K562 (cell line): ENCODE measurements around the gene DYNC2I2. TPM values are rescaled to one million over a fixed set of nuclear protein-coding genes. Genes with fewer than 3 reads are reported as not detected.

Experiments used
- CBFA2T2 ChIP-seq: fragments of 450-650 bp; conservative IDR thresholded peaks from 2 replicates; pipeline ENCODE4 v1.6.1; 2017; ENCODE audit warnings: mild to moderate bottlenecking
- ETV5 ChIP-seq: sonication (generic); formaldehyde crosslinking; IDR thresholded peaks from 2 replicates; pipeline ENCODE4 v1.4.0; 2020; ENCODE audit warnings: low read depth, mild to moderate bottlenecking, missing genetic modification reagents
- HDAC2 ChIP-seq: fragments of 450-650 bp; IDR thresholded peaks from 2 replicates; pipeline ENCODE4 v1.6.1; 2016; ENCODE audit warnings: mild to moderate bottlenecking
- HES1 ChIP-seq: fragments of 450-650 bp; IDR thresholded peaks from 2 replicates; pipeline ENCODE4 v1.6.1; 2016; ENCODE audit warnings: low read depth, mild to moderate bottlenecking, moderate library complexity
- HLTF ChIP-seq: fragments of 450-650 bp; IDR thresholded peaks from 2 replicates; pipeline ENCODE4 v1.6.1; 2016
- HNRNPUL1 ChIP-seq: fragments of 200-400 bp; formaldehyde crosslinking; IDR thresholded peaks from 2 replicates; pipeline ENCODE4 v1.6.1; 2017; ENCODE audit warnings: low read length
- MTA3 ChIP-seq: fragments of 450-650 bp; formaldehyde crosslinking; IDR thresholded peaks from 2 replicates; pipeline ENCODE4 v1.6.1; 2017; ENCODE audit warnings: mild to moderate bottlenecking, borderline replicate concordance
- NFE2L1 ChIP-seq: fragments of 450-650 bp; IDR thresholded peaks from 2 replicates; pipeline ENCODE4 v1.6.1; 2016; ENCODE audit warnings: missing genetic modification characterization, low read depth, mild to moderate bottlenecking, missing compliant biosample characterization, moderate library complexity, borderline replicate concordance
- RUNX1 ChIP-seq: sonication (generic); IDR thresholded peaks from 2 replicates; pipeline ENCODE4 v1.6.1; 2016; ENCODE audit warnings: antibody characterized with exemption, low read depth
- SPI1 ChIP-seq: IDR thresholded peaks from 2 replicates; pipeline ENCODE4 v1.6.1; 2011; ENCODE audit warnings: low read depth, low read length, control low read depth, borderline replicate concordance
- ZBTB1 ChIP-seq: sonication (generic); formaldehyde crosslinking; IDR thresholded peaks from 2 replicates; pipeline ENCODE4 v1.8.1; 2023; ENCODE audit warnings: missing genetic modification reagents, low read depth, mild to moderate bottlenecking, borderline replicate concordance
- polyA plus RNA-seq, 8 experiments: library from polyadenylated mRNA; depleted of rRNA in 4 of 8; stranded (reverse) in 5 of 8; unstranded in 3 of 8; fragments of >200 nt; fragmentation: Nextera tagmentation in 2 of 8; fragmentation: Illumina TruSeq in 1 of 8; extraction: Ambion mirVana in 2 of 8; extraction: Trizol in 1 of 8; gene quantifications; 2 replicates each; pipeline versions ENCODE4 v1.2.1 to v1.2.3, GENCODE V29; 2011 to 2014; ENCODE audit warnings: inconsistent platforms in 1 of 8, missing spikeins in 1 of 8
- total RNA-seq, 7 experiments: library from RNA; depleted of rRNA in 6 of 7; stranded (reverse); fragments of >200 nt in 6 of 7; fragmentation: Illumina TruSeq in 2 of 7; extraction: Trizol in 2 of 7; gene quantifications; 2 replicates each; pipeline versions ENCODE4 v1.2.1 to v1.2.3, GENCODE V29; 2011 to 2021; ENCODE audit warnings: low replicate concordance in 1 of 7
- TF ChIP-seq, protein P1 (sequence below), 2 experiments: fragments of 450-650 bp; IDR thresholded peaks; 2 replicates each; pipeline ENCODE4 v1.6.1; 2016
- TF ChIP-seq, protein P2 (sequence below), 2 experiments: fragments of 150-350 bp in 1 of 2; IDR thresholded peaks; 2 replicates each; pipeline ENCODE4 v1.6.1; 2012 to 2016; ENCODE audit warnings: low read depth in 2 of 2, low read length in 2 of 2, mild to moderate bottlenecking in 1 of 2, moderate library complexity in 1 of 2

Gene DYNC2I2
- total and polyA plus RNA-seq, 9 of the 15 experiments (the other 6 are each of a cell fraction or from before 2014, with no cell fraction given) = 1.5 to 249 (median 70.0) TPM

DNA sequence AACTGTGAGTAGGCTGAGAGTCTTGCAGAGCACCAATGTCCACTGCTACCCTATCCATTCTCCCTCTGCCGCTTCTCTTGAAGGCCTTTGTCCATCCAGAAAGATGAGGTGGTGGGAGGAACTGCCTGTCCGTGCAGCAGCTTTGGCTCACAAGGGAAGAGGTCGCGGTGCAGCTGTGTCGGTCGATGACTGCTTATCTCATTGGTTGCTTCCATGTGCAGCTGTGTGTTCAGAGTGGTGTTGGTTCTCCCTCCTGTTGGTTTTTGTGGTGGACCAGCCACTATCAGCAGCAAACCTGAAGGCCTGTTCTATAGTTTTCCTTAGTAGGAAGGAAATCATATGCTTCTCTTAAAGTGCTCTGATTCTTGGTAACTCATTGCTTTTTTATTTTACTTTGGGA lies 63.6 kb downstream of the DYNC2I2 start (continued):
- TF ChIP-seq SPI1 = peak; percentile 74; the same call in 1 of the 2 replicates
- TF ChIP-seq, protein P1, sequence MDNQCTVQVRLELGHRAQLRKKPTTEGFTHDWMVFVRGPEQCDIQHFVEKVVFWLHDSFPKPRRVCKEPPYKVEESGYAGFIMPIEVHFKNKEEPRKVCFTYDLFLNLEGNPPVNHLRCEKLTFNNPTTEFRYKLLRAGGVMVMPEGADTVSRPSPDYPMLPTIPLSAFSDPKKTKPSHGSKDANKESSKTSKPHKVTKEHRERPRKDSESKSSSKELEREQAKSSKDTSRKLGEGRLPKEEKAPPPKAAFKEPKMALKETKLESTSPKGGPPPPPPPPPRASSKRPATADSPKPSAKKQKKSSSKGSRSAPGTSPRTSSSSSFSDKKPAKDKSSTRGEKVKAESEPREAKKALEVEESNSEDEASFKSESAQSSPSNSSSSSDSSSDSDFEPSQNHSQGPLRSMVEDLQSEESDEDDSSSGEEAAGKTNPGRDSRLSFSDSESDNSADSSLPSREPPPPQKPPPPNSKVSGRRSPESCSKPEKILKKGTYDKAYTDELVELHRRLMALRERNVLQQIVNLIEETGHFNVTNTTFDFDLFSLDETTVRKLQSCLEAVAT (IDR thresholded peaks at IDR 0.05) = peak in 1 of 2 experiments; percentile 90; a peak in 2 of 4 replicates
- 0 out of 2 replicates have a peak, but pooled peaks have one; percentile 30 for TF ChIP-seq MTA3
- TF ChIP-seq NFE2L1 = no peak
- peak; percentile 98 for TF ChIP-seq CBFA2T2
- TF ChIP-seq HES1 = 0 out of 2 replicates have a peak, but pooled peaks have one; percentile 39
- TF ChIP-seq HDAC2 = peak; percentile 54; the same call in 1 of the 2 replicates
- TF ChIP-seq, protein P2, sequence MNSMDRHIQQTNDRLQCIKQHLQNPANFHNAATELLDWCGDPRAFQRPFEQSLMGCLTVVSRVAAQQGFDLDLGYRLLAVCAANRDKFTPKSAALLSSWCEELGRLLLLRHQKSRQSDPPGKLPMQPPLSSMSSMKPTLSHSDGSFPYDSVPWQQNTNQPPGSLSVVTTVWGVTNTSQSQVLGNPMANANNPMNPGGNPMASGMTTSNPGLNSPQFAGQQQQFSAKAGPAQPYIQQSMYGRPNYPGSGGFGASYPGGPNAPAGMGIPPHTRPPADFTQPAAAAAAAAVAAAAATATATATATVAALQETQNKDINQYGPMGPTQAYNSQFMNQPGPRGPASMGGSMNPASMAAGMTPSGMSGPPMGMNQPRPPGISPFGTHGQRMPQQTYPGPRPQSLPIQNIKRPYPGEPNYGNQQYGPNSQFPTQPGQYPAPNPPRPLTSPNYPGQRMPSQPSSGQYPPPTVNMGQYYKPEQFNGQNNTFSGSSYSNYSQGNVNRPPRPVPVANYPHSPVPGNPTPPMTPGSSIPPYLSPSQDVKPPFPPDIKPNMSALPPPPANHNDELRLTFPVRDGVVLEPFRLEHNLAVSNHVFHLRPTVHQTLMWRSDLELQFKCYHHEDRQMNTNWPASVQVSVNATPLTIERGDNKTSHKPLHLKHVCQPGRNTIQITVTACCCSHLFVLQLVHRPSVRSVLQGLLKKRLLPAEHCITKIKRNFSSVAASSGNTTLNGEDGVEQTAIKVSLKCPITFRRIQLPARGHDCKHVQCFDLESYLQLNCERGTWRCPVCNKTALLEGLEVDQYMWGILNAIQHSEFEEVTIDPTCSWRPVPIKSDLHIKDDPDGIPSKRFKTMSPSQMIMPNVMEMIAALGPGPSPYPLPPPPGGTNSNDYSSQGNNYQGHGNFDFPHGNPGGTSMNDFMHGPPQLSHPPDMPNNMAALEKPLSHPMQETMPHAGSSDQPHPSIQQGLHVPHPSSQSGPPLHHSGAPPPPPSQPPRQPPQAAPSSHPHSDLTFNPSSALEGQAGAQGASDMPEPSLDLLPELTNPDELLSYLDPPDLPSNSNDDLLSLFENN (IDR thresholded peaks at IDR 0.05; ENCODE audit: low read depth in 2 of 2, low read length in 2 of 2) = peak in 1 of 2 experiments; percentile 71; a peak in 1 of 4 replicates
- peak; percentile 66 for TF ChIP-seq RUNX1
- no peak for TF ChIP-seq HNRNPUL1
- TF ChIP-seq HLTF = 0 out of 2 replicates have a peak, but pooled peaks have one; percentile 33
- TF ChIP-seq ZBTB1 (CRISPR knock-in tag) = peak; percentile 90; the same call in 1 of the 2 replicates
- peak; percentile 34; the same call in 1 of the 2 replicates for TF ChIP-seq ETV5
